IgD-negative memory B cell (primary cell): ENCODE data around the gene CDC26. TPM values are rescaled to one million over a fixed set of nuclear protein-coding genes. Genes with fewer than 3 reads are reported as not detected.

Experiments
- polyA plus RNA-seq: library from polyadenylated mRNA; unstranded; fragments of 300-500 nt; fragmentation: Illumina TruSeq; gene quantifications from one replicate; pipeline ENCODE4 v1.2.3, GENCODE V29; 2021

Gene CDC26
- polyA plus RNA-seq, 1 donor from 2014 or later = 135 TPM

Other genes with a start within 250 kb of the CDC26 start
- 2.5 TPM for gene ZFP37, start 218.8 kb downstream of the CDC26 start, polyA plus RNA-seq
- gene SLC31A2, start 124.6 kb downstream of the CDC26 start, polyA plus RNA-seq = 0.85 TPM
- 16.8 TPM for gene FKBP15, start 54.3 kb downstream of the CDC26 start, polyA plus RNA-seq
- gene SLC31A1, start 54.0 kb downstream of the CDC26 start, polyA plus RNA-seq = 1.9 TPM
- 23.4 TPM for gene PRPF4, start 86 bp upstream of the CDC26 start, polyA plus RNA-seq
- gene RNF183, start 27.8 kb upstream of the CDC26 start, polyA plus RNA-seq = not detected
- gene WDR31, start 64.7 kb upstream of the CDC26 start, polyA plus RNA-seq = 0.13 TPM
- gene BSPRY, start 74.0 kb upstream of the CDC26 start, polyA plus RNA-seq = 1.3 TPM
- 48.0 TPM for gene HDHD3, start 101.4 kb upstream of the CDC26 start, polyA plus RNA-seq
- 19.9 TPM for gene ALAD, start 125.7 kb upstream of the CDC26 start, polyA plus RNA-seq
- 83.2 TPM for gene POLE3, start 135.1 kb upstream of the CDC26 start, polyA plus RNA-seq
- not detected for gene C9orf43, start 135.2 kb upstream of the CDC26 start, polyA plus RNA-seq
- gene RGS3, start 188.2 kb upstream of the CDC26 start, polyA plus RNA-seq = 16.2 TPM